Stimulated activated CD4-positive, alpha-beta T cell treated with anti-CD3 and anti-CD28 coated beads, Interleukin-4, amount 100 ng/mL, for 24 hours (primary cell): Measurements from ENCODE around the gene AGTRAP.

Experiments
- DNase-seq: peaks from one replicate; pipeline ENCODE4 v3.0.0-alpha.2; 2020

The AGTRAP gene

DNA sequence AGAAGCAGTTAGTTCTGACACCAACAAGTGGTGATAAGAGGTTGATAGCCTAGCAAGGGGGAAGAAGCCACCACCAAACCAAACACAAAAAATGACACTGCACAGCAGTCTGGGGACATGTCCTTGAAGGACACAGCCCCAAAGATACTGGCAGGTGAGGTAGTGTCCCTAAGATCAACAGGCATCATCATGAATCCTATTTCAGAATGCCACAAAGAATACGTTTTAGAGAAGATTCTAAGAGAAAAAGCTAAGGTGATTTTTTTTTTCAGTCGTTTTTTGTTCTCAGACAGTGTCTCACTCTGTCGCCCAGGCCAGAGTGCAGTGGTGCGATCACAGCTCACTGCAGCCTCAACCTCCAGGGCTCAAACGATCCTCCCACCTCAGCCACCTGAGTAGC lies 50.2 kb downstream of the AGTRAP start:
- no peak for DNase-seq

DNA sequence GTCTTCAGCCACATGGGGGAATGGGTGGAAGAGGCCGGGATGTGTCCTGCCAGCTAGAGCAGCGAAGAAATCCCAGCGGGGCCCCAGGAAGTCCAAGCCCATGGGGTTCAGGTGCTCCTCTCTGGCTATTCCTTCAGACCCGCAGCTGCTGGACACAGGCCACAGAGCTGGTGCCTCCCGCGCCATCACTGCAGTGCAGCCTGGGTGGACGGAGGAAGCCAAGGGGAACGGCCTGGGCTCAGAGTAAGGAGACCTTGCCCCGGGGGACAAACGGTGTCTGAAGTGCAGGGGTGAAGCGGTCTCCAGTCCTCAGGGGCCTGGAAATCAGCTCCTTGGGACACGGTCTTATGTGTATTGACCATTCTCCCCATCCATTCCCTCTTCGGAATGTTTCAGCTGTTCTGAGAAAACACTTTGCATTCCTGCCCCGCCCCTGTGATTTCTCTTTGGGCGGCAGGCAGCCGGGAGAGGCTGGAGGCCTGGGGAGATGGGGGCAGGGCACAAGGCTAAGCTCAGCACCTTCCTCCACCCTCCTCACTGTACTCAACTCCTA lies 51.4 kb downstream of the AGTRAP start:
- DNase-seq: no peak

GRCh38 chr1:11787804-11788436 lies 52.0 kb downstream of the AGTRAP start:
- DNase-seq: no peak

DNA sequence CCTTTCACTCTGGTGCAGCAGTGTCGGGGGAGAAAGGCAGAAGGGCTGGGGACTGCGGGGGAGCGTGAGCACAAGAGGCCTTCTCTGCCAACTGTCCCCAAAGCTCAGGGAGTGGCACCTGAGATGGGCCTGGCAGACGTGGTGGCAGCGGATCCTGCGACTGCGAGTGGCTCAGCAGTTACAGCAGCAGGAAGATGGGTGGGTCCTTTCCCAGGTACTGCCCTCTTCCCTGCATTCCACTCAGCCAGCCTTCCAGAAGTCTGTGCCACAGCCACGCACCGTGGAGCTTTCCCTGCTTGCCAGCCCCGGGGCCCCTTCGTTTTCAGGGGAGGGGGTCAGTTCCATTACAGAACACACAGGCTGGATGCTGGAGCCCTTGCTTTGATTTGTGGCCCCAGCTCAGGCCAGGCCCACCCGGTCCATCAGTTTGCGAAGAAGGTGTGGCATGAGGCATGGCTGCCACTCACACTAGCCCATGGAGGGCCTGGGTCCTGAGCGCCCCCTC lies 52.7 kb downstream of the AGTRAP start:
- no peak for DNase-seq

DNA sequence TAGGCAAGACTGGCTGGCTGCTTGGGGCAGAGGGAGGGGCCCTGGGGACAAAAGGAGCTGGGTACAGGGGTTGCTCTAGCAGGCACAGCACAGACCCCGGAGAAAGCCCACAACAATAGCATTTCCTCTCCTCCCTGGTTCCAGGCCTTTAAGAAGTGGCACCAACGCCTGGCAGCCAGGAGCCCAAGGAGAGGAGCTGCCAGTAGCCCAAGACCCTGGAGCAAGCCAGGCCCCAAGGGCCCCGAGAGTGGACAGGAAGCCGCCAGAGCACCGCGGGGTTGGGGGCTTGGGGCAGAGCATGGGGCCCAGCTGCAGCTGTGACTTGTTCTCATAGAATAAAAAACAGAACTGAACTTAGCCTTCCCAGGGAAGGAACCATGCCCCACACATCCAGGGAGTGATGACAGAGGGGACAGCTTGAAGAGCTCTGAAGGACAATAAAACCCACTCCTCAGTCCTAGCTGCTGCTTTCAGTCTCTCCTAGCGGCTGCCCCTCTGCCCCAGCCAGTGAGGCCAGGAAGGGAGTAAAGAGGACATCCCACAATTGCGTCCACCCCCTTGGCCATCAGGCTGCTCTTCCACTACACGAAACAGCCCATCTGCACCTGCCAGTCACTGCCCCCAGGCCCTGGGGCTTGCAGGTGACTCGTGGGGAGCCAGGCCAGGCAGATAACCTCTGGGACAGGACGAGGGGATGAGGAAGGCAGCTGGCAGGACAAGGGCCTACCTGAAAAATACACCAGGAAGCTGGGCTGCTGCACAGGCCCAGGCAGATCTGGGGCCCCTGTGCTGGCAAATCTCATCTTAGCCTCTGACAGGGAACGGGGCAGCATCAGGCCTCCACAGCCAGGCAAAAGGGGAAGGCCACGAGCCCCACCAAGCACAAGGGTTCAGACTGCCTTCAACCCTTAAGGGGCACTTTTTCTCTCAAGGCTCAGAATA lies 53.5 kb downstream of the AGTRAP start:
- no peak for DNase-seq

- no peak for DNase-seq
Observed at GRCh38 chr1:11790101-11790879, 54.4 kb downstream of the AGTRAP start.

- DNase-seq: no peak
Observed at GRCh38 chr1:11790880-11791715, 55.2 kb downstream of the AGTRAP start.

GRCh38 chr1:11792106-11792505 lies 56.2 kb downstream of the AGTRAP start:
- DNase-seq: no peak

DNA sequence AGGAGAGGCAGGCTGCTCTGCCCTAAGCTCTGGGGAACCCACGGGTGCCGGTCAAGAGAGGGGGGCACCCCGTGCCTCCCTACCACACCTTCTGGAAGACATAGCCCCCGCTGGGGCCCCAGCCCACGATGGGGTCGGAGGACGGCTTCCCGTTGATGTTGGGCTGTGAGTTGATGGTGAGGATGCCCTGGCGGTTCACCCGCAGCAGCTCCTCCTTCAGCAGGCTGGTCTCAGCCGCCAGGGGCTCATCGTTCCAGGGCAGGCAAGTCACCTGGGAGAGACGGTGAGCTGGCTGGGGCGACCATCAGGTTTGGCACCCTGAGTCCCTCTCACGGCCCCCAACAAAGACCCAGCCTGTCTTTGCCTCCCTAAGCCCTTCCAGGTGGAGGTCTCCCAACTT lies 57.9 kb downstream of the AGTRAP start:
- DNase-seq: no peak

GRCh38 chr1:11794446-11795237 lies 58.7 kb downstream of the AGTRAP start:
- DNase-seq: no peak

- DNase-seq: no peak
Observed at GRCh38 chr1:11795238-11795890, 59.4 kb downstream of the AGTRAP start.

- no peak for DNase-seq
Observed at GRCh38 chr1:11796036-11796828, 60.3 kb downstream of the AGTRAP start.

GRCh38 chr1:11797525-11798216 lies 61.7 kb downstream of the AGTRAP start:
- no peak for DNase-seq

- no peak for DNase-seq
Observed at GRCh38 chr1:11799099-11799498, 63.2 kb downstream of the AGTRAP start.

DNA sequence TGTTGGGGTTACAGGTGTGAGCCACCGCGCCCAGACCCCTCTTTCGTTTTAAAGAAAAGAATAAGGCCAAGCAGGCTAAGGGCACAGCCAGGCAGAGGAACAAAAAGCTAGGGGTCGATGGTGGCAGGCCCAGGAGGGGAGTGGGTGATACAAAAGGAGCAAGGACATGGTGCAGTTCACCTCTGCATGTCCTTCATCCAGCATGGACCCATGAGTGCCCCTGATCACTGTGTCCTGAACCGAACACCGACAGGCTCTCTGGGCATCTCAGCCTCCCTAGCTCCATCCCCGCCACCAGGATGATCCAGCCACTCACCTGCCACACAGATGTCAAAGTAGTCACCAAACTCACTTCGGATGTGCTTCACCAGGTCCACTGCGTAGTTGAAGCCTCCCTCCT lies 64.0 kb downstream of the AGTRAP start:
- no peak for DNase-seq

DNA sequence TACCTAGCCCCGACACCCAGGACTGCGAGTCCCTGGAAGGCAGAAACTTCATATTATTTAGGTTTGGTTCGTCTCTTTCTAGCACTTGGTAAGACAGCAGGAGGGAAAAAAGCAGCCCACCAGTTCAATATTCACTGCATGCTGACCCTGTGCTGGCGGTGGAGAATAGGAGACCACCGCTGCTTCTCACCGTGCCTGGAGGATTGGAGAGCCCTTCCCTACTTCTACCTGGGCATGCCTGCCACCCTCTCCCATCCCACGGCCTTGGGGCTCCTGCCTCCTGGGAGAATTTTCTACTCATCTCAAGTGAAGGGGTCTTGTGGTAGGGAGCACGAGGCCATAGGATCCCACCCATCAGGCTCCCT lies 64.4 kb downstream of the AGTRAP start:
- no peak for DNase-seq
